Measurements from ENCODE around the gene LTBP1. TPM values are rescaled to one million over a fixed set of nuclear protein-coding genes. Genes with fewer than 3 reads are reported as not detected.
"Not testable (repeated sequence)": the region's sequence is repeated elsewhere in the genome, so short reads cannot be mapped to it uniquely, and the experiment has no call there.

LTBP1 gene
- total and polyA plus RNA-seq, 12 donors: 6.2 to 47.2 (median 15.5) TPM

GRCh38 chr2:32977228-32977758, 30.5 kb downstream of the LTBP1 start:
- Histone ChIP-seq H3K27me3 (no peaks in the 10 kb centered on the region), H3K9me3 (replicated peaks in 1 of 3) (no peaks in the 10 kb centered on the region), H3K4me3 (no peak overlapping the region), H3K4me1 (replicated peaks in 1 of 2) (no peaks in the 10 kb centered on the region), H3K27ac (no peak overlapping the region), H3K36me3 (replicated peaks in 1 of 2) (no peaks in the 10 kb centered on the region)
- TF ChIP-seq CTCF (IDR thresholded peaks at IDR 0.05) (no peak), POLR2A (IDR thresholded peaks at IDR 0.05) (no peak)
- intact Hi-C loops (cut with DNase I): no loop called here
- DNase-seq: peak in 3 of 7 donors; percentile 16 to 39 (median 38)
- WGBS, 4 donors: 27 to 72% (median 45%) methylated on average over 4 to 6 of the region's 6 CpGs

- no peak overlapping the region for H3K4me3 ChIP-seq
- no peaks in the 10 kb centered on the region for H3K9me3 ChIP-seq (replicated peaks in 1 of 3)
- H3K27me3 ChIP-seq: no peaks in the 10 kb centered on the region
- no peak overlapping the region for H3K27ac ChIP-seq
- no peaks in the 10 kb centered on the region for H3K36me3 ChIP-seq (replicated peaks in 1 of 2)
- 84 to 90% (median 86%) methylated on average over 4 of the region's 4 CpGs for WGBS, 4 donors
- intact Hi-C loops (cut with DNase I): no loop called here
- H3K4me1 ChIP-seq (replicated peaks in 1 of 2): no peaks in the 10 kb centered on the region
- no peak for DNase-seq
- TF ChIP-seq CTCF (IDR thresholded peaks at IDR 0.05) (no peak), POLR2A (IDR thresholded peaks at IDR 0.05) (no peak)
Measured at GRCh38 chr2:32981612-32982011, 34.9 kb downstream of the LTBP1 start.

- intact Hi-C loops (cut with DNase I); H3K27me3 ChIP-seq; H3K9me3 ChIP-seq (replicated peaks in 1 of 3); DNase-seq; H3K4me1 ChIP-seq (replicated peaks in 1 of 2); H3K27ac ChIP-seq; H3K4me3 ChIP-seq; H3K36me3 ChIP-seq (replicated peaks in 1 of 2): not testable (repeated sequence)
- WGBS, 4 donors: 82 to 93% (median 91%) methylated on average over 4 to 5 of the region's 5 CpGs
Measured at GRCh38 chr2:32983193-32983924, 36.6 kb downstream of the LTBP1 start.

GRCh38 chr2:32986480-32986879, 39.7 kb downstream of the LTBP1 start:
- H3K4me1 ChIP-seq (replicated peaks in 1 of 2): no peaks in the 10 kb centered on the region
- no peak overlapping the region for H3K4me3 ChIP-seq
- H3K9me3 ChIP-seq (replicated peaks in 1 of 3): no peaks in the 10 kb centered on the region
- H3K36me3 ChIP-seq (replicated peaks in 1 of 2): no peaks in the 10 kb centered on the region
- intact Hi-C loops (cut with DNase I): no loop called here
- 89 to 95% (median 90%) methylated on average over 4 of the region's 4 CpGs for WGBS, 4 donors
- H3K27ac ChIP-seq: no peak overlapping the region
- TF ChIP-seq POLR2A (IDR thresholded peaks at IDR 0.05): no peak
- TF ChIP-seq CTCF (IDR thresholded peaks at IDR 0.05): no peak
- no peaks in the 10 kb centered on the region for H3K27me3 ChIP-seq
- DNase-seq: no peak

- intact Hi-C loops (cut with DNase I): no loop called here
- TF ChIP-seq POLR2A (IDR thresholded peaks at IDR 0.05) (no peak), CTCF (IDR thresholded peaks at IDR 0.05) (no peak)
- Histone ChIP-seq H3K9me3 (replicated peaks in 1 of 3) (no peaks in the 10 kb centered on the region), H3K27ac (no peak overlapping the region), H3K4me1 (replicated peaks in 1 of 2) (no peaks in the 10 kb centered on the region), H3K36me3 (replicated peaks in 1 of 2) (no peaks in the 10 kb centered on the region), H3K4me3 (no peak overlapping the region), H3K27me3 (no peaks in the 10 kb centered on the region)
- 78 to 85% (median 83%) methylated on average over 3 of the region's 3 CpGs for WGBS, 4 donors
- no peak for DNase-seq
Measured at GRCh38 chr2:32988525-32988924, 41.8 kb downstream of the LTBP1 start.

All from adrenal gland (tissue), 12 donors.